Measurements from ENCODE around the gene EHBP1L1.

The EHBP1L1 gene

GRCh38 chr11:65625628-65626342 lies 49.9 kb downstream of the EHBP1L1 start:
- WGBS, 2 experiments: 81 to 82% methylated on average over 30 of the region's 30 CpGs
- no peak overlapping the region for H3K27ac ChIP-seq (ENCODE audit: insufficient read depth, low read depth, low read length, poor library complexity, severe bottlenecking)
- no peak overlapping the region for H3K4me3 ChIP-seq (ENCODE audit: insufficient read depth, low read depth, low read length)
- no peaks in the 10 kb centered on the region for H3K4me1 ChIP-seq (ENCODE audit: control insufficient read depth, insufficient read depth, low read length)
- no peaks in the 10 kb centered on the region for H3K9me3 ChIP-seq (ENCODE audit: control insufficient read depth, low read length)
- no peaks in the 10 kb centered on the region for H3K27me3 ChIP-seq (ENCODE audit: control insufficient read depth, insufficient read depth, low read length, poor library complexity, severe bottlenecking)
- peaks cover 33% of the 10 kb centered on the region for H3K36me3 ChIP-seq (ENCODE audit: control insufficient read depth, insufficient read depth, low read length)

GRCh38 chr11:65627202-65627601 lies 51.3 kb downstream of the EHBP1L1 start:
- WGBS, 2 experiments: 96% methylated on average over 13 of the region's 13 CpGs
- no peaks in the 10 kb centered on the region for H3K27me3 ChIP-seq (ENCODE audit: control insufficient read depth, insufficient read depth, low read length, poor library complexity, severe bottlenecking)
- no peak overlapping the region for H3K27ac ChIP-seq (ENCODE audit: insufficient read depth, low read depth, low read length, poor library complexity, severe bottlenecking)
- H3K4me3 ChIP-seq (ENCODE audit: insufficient read depth, low read depth, low read length): no peak overlapping the region
- H3K9me3 ChIP-seq (ENCODE audit: control insufficient read depth, low read length): no peaks in the 10 kb centered on the region
- H3K4me1 ChIP-seq (ENCODE audit: control insufficient read depth, insufficient read depth, low read length): no peaks in the 10 kb centered on the region
- H3K36me3 ChIP-seq (ENCODE audit: control insufficient read depth, insufficient read depth, low read length): peaks cover 32% of the 10 kb centered on the region

GRCh38 chr11:65629579-65629978 lies 53.7 kb downstream of the EHBP1L1 start:
- no peaks in the 10 kb centered on the region for H3K27me3 ChIP-seq (ENCODE audit: control insufficient read depth, insufficient read depth, low read length, poor library complexity, severe bottlenecking)

GRCh38 chr11:65630215-65630614 lies 54.4 kb downstream of the EHBP1L1 start:
- no peaks in the 10 kb centered on the region for H3K4me1 ChIP-seq (ENCODE audit: control insufficient read depth, insufficient read depth, low read length)
- WGBS, 2 experiments: 92 to 94% methylated on average over 11 of the region's 11 CpGs
- H3K36me3 ChIP-seq (ENCODE audit: control insufficient read depth, insufficient read depth, low read length): peaks cover 35% of the 10 kb centered on the region
- no peaks in the 10 kb centered on the region for H3K9me3 ChIP-seq (ENCODE audit: control insufficient read depth, low read length)
- H3K27ac ChIP-seq (ENCODE audit: insufficient read depth, low read depth, low read length, poor library complexity, severe bottlenecking): no peak overlapping the region
- H3K27me3 ChIP-seq (ENCODE audit: control insufficient read depth, insufficient read depth, low read length, poor library complexity, severe bottlenecking): no peaks in the 10 kb centered on the region
- no peak overlapping the region for H3K4me3 ChIP-seq (ENCODE audit: insufficient read depth, low read depth, low read length)

More at GRCh38 chr11:65629579-65629978, 53.7 kb downstream of the EHBP1L1 start:
- no peak overlapping the region for H3K4me3 ChIP-seq (ENCODE audit: insufficient read depth, low read depth, low read length)
- 95 to 97% methylated on average over 14 of the region's 14 CpGs for WGBS, 2 experiments
- no peak overlapping the region for H3K27ac ChIP-seq (ENCODE audit: insufficient read depth, low read depth, low read length, poor library complexity, severe bottlenecking)
- H3K9me3 ChIP-seq (ENCODE audit: control insufficient read depth, low read length): no peaks in the 10 kb centered on the region
- no peaks in the 10 kb centered on the region for H3K4me1 ChIP-seq (ENCODE audit: control insufficient read depth, insufficient read depth, low read length)
- H3K36me3 ChIP-seq (ENCODE audit: control insufficient read depth, insufficient read depth, low read length): peaks cover 33% of the 10 kb centered on the region

- H3K4me1 ChIP-seq (ENCODE audit: control insufficient read depth, insufficient read depth, low read length): peaks cover 12% of the 10 kb centered on the region
- no peaks in the 10 kb centered on the region for H3K9me3 ChIP-seq (ENCODE audit: control insufficient read depth, low read length)
- no peaks in the 10 kb centered on the region for H3K27me3 ChIP-seq (ENCODE audit: control insufficient read depth, insufficient read depth, low read length, poor library complexity, severe bottlenecking)
- WGBS, 2 experiments: 93 to 95% methylated on average over 20 of the region's 20 CpGs
- H3K27ac ChIP-seq (ENCODE audit: insufficient read depth, low read depth, low read length, poor library complexity, severe bottlenecking): no peak overlapping the region
- peaks cover 27% of the 10 kb centered on the region for H3K36me3 ChIP-seq (ENCODE audit: control insufficient read depth, insufficient read depth, low read length)
- no peak overlapping the region for H3K4me3 ChIP-seq (ENCODE audit: insufficient read depth, low read depth, low read length)
These were observed 57.7 kb downstream of the EHBP1L1 start for GRCh38 chr11:65633390-65634108.

GRCh38 chr11:65634109-65634436 lies 58.2 kb downstream of the EHBP1L1 start:
- Histone ChIP-seq H3K4me3 (ENCODE audit: insufficient read depth, low read depth, low read length) (no peak overlapping the region), H3K4me1 (ENCODE audit: control insufficient read depth, insufficient read depth, low read length) (peaks cover 16% of the 10 kb centered on the region), H3K27me3 (ENCODE audit: control insufficient read depth, insufficient read depth, low read length, poor library complexity, severe bottlenecking) (no peaks in the 10 kb centered on the region), H3K9me3 (ENCODE audit: control insufficient read depth, low read length) (no peaks in the 10 kb centered on the region), H3K27ac (ENCODE audit: insufficient read depth, low read depth, low read length, poor library complexity, severe bottlenecking) (no peak overlapping the region), H3K36me3 (ENCODE audit: control insufficient read depth, insufficient read depth, low read length) (peaks cover 27% of the 10 kb centered on the region)
- 95 to 96% methylated on average over 14 of the region's 14 CpGs for WGBS, 2 experiments

- no peak overlapping the region for H3K27ac ChIP-seq (ENCODE audit: insufficient read depth, low read depth, low read length, poor library complexity, severe bottlenecking)
These were observed 58.6 kb downstream of the EHBP1L1 start for GRCh38 chr11:65634440-65634839.

GRCh38 chr11:65634905-65635731 lies 59.3 kb downstream of the EHBP1L1 start:
- Histone ChIP-seq H3K36me3 (ENCODE audit: control insufficient read depth, insufficient read depth, low read length) (peaks cover 22% of the 10 kb centered on the region), H3K4me3 (ENCODE audit: insufficient read depth, low read depth, low read length) (no peak overlapping the region), H3K27ac (ENCODE audit: insufficient read depth, low read depth, low read length, poor library complexity, severe bottlenecking) (no peak overlapping the region), H3K4me1 (ENCODE audit: control insufficient read depth, insufficient read depth, low read length) (peaks cover 16% of the 10 kb centered on the region), H3K9me3 (ENCODE audit: control insufficient read depth, low read length) (no peaks in the 10 kb centered on the region), H3K27me3 (ENCODE audit: control insufficient read depth, insufficient read depth, low read length, poor library complexity, severe bottlenecking) (no peaks in the 10 kb centered on the region)
- 96 to 97% methylated on average over 46 of the region's 46 CpGs for WGBS, 2 experiments

More at GRCh38 chr11:65634440-65634839, 58.6 kb downstream of the EHBP1L1 start:
- Histone ChIP-seq H3K4me3 (ENCODE audit: insufficient read depth, low read depth, low read length) (no peak overlapping the region), H3K36me3 (ENCODE audit: control insufficient read depth, insufficient read depth, low read length) (peaks cover 24% of the 10 kb centered on the region), H3K27me3 (ENCODE audit: control insufficient read depth, insufficient read depth, low read length, poor library complexity, severe bottlenecking) (no peaks in the 10 kb centered on the region), H3K4me1 (ENCODE audit: control insufficient read depth, insufficient read depth, low read length) (peaks cover 16% of the 10 kb centered on the region), H3K9me3 (ENCODE audit: control insufficient read depth, low read length) (no peaks in the 10 kb centered on the region)
- WGBS, 2 experiments: 93 to 96% methylated on average over 11 of the region's 11 CpGs

- no peaks in the 10 kb centered on the region for H3K27me3 ChIP-seq (ENCODE audit: control insufficient read depth, insufficient read depth, low read length, poor library complexity, severe bottlenecking)
- WGBS, 2 experiments: 95% methylated on average over 28 of the region's 28 CpGs
- H3K4me3 ChIP-seq (ENCODE audit: insufficient read depth, low read depth, low read length): no peak overlapping the region
- H3K27ac ChIP-seq (ENCODE audit: insufficient read depth, low read depth, low read length, poor library complexity, severe bottlenecking): no peak overlapping the region
- peaks cover 17% of the 10 kb centered on the region for H3K36me3 ChIP-seq (ENCODE audit: control insufficient read depth, insufficient read depth, low read length)
- H3K4me1 ChIP-seq (ENCODE audit: control insufficient read depth, insufficient read depth, low read length): peaks cover 16% of the 10 kb centered on the region
- no peaks in the 10 kb centered on the region for H3K9me3 ChIP-seq (ENCODE audit: control insufficient read depth, low read length)
These were observed 60.5 kb downstream of the EHBP1L1 start for GRCh38 chr11:65636108-65637031.
